ENCODE measurements around the gene LRRFIP2.
"Not testable (repeated sequence)": the region's sequence is repeated elsewhere in the genome, so short reads cannot be mapped to it uniquely, and the experiment has no call there.

The LRRFIP2 gene

DNA sequence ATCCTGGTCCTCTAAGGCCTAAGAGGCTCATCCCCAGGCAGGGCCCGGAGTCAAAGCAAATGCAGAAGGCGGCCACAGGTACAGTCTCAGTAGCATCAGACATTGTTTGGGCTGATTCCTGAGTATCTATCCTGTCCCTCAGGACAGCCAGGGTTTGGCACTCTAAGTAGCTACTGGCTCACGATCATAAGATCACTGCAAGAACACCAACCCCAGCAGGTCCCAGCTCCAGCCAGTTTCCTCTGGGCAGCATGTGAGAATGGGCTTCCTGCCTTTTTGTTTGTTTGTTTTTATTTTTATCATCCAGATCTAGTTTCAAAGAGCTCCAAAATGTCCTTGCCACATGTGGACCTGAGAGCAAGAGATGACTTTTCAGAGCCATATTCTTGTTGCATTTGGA lies 32.7 kb downstream of the LRRFIP2 start:
- DNase-seq = no peak

DNA sequence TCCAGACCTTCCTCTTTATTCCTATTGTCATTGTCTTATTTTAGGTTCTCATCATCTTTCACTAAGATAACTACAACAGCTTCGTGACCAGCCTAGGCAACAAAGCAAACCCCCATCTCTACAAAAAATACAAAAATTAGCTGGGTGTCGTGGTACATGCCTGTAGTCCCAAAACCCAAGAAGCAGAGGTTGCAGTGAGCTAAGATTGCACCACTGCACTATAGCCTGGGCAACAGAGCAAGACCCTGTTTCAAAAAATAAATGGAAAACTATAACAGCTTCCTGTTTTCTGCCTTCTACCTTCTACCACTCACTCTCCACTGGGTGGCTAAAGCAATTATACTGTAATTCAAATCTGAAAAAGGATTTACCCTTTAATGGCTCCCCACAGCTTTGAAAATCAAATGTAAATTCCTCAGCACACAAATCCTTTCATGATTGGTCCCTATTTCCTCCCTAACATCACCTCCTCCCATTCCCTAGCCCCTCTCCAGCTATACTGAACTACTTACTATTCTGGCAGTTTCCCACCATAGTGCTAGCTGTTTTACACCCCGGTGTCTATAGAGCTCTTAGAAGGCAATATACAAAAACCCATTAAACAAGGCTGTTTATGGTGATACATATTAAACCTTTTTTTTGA lies 33.4 kb downstream of the LRRFIP2 start:
- DNase-seq = no peak

DNA sequence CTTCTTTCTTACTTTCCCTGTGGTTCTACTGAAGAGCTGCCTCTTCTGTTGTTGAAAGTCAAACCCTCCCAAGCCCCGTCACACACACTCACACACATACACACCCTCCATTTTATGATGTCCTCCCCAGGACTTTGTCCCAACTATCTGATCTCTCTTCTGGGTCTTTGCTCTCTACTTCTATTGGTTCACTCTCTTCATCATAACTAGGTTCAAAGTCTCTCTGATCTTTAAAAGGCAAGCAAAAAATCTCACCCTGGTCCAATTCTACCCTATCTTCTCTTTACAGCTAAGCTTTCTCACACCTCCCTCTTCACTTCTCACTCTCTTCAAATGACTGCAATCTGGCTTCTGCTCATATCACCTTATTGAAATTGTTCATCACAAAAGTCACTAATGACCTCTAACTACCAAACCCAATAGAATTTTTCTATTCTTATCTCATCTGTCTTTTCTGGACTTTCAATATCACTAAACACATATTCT lies 34.8 kb downstream of the LRRFIP2 start:
- no peak for DNase-seq

DNA sequence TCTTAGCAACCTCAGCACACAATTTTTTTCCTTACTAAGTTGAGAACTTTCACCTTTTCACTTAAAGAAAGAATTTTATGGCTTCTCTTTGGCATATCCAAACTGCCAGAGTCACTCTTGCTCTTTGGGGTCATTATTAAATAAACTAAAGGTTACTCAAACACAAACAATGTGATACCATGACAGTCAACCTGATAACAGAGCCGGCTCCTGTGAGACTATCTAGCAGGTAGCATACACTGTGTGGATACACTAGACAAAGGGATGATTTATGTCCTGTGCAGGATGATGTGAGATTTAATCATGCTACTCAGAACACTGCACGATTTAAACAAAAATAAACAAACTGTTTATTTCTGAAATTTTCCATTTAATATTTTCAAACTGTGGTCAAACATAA lies 35.6 kb downstream of the LRRFIP2 start:
- DNase-seq = no peak

DNA sequence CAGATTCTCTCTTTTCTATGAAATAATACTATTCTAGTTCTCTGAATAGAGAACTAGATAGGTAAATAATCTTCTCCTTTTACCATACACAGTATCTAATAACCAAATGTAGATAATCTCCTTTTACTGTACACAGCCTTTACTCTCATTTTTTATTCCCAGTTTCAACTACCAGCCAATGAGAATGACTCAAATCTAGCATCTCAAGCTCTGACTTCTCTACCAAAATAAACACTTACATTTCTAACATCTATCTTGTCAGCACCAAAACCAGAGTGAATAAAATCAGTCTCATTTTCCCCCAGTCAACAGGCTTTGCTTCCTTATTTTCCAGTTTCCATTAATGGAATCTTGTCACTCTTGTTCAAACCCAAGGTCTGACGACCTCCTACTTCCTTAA lies 36.9 kb downstream of the LRRFIP2 start:
- DNase-seq = no peak

DNA sequence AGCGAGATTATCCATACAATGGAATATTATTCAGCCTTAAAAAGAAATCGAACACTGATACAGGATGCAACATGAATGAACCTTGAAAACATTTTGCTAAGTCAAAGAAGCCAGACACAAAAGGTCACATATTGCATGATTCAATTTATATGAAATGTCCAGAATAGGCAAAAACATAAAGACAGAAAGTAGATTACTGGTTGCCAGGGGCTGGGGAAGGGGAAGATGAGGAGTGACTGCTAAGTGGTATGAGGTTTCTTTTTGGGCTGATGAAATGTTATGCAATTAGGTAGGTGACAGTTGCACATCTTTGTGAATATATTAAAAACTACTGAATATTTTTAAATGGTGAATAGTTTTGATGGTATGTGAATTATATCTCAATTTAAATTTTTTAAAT lies 38.3 kb downstream of the LRRFIP2 start:
- DNase-seq = no peak

DNA sequence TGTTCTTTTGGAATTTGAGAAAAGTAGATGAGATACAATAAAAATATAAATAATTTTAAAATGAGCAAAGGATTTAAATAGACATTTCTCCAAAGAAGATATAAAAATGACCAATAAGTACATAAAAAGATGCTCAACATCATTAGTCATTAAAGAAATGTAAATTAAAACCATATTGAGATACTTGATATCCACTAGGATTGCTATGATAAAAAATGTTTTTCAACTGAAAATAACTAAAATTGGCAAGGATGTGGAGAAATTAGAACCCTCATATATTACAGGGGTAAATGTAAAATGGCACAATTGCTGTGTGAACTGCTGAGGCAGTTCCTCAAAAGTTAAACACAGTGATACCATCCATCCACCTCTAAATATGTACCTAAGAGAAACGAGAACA lies 38.8 kb downstream of the LRRFIP2 start:
- no peak for DNase-seq

DNA sequence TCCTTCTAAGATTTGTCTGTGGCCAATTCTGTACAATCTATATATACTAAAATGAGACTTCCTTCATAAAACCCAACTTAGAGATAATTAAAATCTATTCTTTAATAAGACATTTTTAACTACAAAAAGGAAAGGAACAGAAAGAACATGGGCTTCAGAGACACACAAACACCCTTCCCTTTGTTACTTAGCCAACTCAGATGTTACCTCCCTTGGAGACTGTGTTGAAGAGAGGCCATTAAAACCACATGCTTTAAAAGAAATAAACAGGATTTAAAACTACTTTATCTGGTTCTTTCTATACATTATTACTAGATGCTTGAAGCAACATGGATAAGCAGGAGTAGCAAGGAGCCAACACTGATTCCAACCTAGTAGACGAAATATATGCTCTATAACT lies 42.0 kb downstream of the LRRFIP2 start:
- DNase-seq = no peak

DNA sequence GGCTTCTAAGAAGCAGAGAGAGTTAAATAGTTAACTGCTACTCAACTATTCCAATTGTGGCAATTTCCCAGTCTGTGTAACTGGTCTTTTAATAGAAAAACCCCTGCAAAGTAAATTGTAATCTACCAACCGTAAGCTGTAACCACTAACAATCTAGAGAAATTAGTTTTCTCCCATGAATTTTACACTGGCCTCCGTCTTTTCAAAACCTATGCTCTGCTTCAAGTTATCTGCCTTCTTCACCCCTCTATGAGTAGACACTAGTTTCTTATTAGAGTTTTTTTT lies 42.6 kb downstream of the LRRFIP2 start:
- DNase-seq = no peak

DNA sequence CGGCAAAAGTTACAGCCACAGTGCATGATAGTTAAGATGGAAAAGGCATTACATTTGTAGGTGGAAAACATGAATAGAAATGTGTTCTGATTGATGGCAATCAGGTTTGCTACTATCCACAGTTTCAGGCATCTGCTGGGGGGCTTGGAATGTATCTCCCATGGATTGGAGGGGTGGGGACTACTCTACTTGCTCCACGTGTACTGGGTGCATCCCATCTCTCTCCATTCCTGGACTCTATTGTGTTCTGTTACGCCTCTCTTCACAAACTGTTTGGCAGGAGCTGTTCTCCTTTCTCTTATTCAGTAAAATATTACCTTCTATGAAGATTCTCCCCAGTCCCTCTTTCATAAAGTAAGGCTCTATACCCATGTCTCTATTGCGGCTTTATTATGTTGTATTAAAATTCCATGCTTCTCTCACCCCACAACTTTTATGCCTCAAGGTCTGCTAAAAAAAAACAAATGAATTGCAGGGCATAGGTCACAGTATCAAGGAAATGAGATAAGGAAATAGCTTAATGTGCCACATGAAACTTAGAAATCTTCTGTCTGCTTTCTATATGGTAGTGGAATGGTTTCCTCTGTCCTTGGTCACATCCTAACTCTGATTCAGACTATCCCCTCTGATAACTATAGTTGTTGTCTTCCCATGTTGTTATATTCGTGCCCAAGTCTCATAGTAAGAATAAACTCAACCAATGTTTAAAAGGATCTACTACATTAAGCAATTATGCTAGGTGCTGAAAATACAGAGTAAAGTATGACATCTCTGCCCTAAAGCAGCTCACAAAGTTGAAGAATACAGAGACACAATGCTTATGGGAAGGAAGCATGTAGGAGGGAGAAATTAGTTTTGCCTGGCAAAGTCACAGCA lies 43.2 kb downstream of the LRRFIP2 start:
- no peak for DNase-seq

DNA sequence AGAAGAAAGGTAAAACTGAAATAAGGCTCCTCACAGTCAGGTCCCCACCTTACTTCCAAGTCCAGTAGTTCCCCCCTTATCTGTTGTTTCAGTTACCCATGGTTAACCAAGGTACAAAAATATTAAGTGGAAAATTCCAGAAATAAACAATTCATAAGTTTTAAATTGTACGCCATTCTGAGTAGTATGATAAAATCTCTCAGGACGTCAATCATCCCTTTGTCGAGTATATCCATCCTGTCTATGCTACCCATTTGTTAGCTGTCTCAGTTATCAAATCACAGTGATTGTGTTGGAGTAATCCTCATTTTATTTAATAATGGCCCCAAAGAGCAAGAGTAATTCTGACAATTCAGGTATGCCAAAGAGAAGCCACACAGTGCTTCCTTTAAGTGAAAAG lies 43.9 kb downstream of the LRRFIP2 start:
- DNase-seq = no peak

DNA sequence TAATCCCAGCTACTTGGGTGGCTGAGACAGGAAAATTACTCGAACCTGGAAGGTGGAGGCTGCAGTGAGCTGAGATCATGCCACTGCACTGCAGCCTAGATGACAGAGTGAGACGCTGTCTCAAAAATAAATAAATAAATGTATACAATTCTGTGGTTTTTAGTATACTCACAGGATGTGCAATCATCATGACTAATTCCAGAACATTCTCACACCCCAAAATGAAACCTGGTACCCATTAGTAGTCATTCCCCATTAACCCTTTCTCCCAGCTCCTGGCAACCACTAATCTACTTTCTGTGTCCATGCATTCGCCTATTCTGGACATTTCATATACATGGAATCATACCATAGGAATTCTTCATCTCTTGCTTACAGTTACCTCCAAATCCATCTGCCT lies 44.5 kb downstream of the LRRFIP2 start:
- no peak for DNase-seq

DNA sequence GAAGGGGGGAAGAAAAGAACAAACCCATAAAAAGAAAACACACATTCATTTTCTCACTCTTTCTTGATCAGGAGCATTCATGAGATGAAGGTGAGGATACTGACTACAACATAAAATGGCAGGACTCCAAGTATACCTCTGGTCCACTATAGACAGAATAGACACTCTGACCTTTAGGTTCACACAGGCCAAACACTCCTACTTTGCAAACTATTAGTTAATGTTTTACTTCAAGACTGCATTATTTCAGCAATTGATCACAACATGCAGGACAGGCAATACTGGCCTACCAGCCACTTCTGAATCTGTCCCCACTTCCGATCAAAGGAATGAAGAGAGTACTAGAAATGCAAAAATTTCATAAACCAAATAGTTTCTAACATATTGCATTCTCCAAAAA lies 47.0 kb downstream of the LRRFIP2 start:
- no peak for DNase-seq

DNA sequence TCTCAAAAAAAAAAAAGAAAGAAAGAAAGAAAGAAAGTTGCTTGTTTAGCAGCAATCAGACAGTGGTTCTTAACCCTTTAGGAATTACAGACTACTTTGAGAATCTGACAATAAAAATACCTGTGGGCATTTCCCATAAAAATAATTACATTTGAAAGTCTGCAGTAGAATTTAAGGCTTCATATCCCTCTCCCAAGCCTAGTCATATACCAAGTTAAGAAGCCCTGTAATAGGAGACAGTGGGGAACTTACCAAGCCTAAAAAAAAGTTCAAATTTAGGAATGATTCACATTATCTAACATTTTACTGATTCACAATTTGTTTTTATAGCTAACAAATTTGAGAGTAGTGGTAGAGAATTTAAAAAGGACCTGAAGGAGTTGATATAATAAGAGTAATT lies 47.5 kb downstream of the LRRFIP2 start:
- DNase-seq = no peak

DNA sequence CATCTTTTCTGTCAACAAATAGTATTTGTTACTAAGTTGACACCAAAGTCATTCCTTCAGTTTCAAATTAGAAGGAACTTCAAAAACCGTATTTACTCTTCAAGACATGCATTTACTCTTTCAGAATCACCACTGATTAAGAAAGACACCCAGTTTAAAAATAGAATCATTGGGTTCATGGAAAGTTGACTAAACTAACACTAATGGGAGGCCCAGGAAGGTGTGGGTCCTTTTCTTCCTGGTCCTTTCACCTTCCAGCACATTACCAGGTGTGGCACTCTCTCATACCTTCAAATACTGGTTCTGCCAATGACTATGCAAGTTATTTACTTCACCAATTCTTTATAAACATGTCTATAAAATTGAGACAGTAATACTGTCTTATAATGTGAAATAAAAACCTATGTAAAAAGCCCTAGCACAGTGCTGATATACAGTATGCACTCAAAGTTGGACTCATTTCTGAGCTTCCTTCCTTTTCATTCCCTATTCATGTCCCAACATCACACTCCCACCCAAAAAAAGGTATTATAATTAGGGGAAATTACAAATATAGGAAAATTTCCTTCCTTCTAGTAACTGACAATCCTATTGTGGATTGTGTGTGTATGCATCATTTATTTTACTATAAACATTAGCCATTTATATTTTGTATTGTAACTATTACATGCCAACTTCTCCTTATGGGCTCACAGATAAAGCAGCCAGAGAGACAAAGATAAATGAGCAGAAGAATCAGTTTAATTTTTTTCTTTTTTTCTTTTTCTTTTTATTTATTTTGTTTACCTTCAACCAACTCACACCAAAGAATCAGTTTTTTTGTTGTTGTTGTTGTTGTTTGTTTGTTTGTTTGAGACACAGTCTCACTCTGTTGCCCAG lies 48.9 kb downstream of the LRRFIP2 start:
- no peak for DNase-seq

DNA sequence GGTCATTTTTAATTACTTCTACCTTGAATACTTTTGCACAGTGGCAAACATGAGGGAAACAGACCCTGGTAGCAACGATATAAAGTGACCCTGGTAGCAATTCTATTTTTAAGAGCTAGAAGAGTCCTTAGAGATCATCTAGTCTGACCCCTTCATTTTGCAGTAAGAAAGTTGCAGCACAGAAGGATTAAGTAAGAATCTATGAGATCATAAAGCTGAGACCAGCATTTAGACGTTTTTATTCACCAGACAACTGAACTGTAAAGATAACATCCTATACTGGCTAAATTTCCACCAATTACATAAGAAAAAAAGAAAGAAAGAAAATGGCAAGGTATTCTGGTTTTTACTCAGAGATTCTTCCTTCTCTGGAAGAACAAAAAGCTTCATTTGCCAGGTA lies 49.9 kb downstream of the LRRFIP2 start:
- no peak for DNase-seq

DNA sequence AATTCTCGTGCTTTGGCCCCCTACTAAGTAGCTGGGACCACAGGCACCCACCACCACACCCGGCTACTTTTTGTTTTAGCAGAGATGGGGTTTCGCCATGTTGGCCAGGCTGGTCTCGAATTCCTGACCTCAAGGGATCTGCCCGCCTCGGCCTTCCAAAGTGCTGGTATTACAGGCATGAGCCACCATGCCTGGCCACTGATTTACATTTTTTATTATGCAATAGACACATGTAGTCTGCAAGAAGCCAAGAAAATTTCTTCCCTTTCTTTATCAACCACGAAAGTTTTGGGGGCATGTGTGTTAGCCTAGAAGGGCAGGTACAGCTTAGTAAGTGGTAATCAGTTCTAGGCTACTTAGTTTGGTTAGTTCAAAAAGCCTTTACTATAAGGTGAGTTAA lies 51.1 kb downstream of the LRRFIP2 start:
- DNase-seq = no peak

DNA sequence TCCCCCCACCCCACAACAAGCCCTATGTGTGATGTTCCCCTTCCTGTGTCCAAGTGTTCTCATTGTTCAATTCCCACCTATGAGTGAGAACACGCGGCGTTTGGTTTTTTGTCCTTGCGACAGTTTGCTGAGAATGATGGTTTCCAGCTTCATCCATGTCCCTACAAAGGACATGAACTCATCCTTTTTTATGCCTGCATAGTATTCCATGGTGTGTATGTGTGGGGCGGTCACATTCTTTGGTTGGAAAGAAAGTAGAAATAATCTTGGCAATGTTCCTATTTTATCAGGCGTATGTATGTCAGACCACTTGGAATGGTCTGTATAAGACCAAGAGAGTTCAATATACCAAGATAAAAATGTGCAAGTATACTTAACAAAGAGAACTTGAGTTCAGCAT lies 52.3 kb downstream of the LRRFIP2 start:
- not testable (repeated sequence) for DNase-seq

DNA sequence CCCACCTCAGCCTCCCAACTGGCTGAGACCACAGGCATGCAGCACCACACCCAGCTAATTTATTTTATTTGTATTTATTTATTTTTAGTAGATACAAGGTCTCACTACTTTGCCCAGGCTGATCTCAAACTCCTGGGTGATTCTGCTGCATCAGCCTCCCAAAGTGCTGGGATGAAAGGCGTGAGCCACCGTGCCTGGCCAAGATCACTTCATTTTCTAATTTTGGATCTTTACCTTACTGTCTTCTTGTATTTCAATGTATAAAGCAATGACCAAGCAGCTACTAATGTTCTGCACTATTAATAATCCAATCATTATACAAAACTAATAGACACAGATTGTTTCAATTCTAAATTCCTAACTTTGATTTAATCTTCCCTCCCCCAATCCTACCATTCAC lies 56.2 kb downstream of the LRRFIP2 start:
- DNase-seq = no peak

DNA sequence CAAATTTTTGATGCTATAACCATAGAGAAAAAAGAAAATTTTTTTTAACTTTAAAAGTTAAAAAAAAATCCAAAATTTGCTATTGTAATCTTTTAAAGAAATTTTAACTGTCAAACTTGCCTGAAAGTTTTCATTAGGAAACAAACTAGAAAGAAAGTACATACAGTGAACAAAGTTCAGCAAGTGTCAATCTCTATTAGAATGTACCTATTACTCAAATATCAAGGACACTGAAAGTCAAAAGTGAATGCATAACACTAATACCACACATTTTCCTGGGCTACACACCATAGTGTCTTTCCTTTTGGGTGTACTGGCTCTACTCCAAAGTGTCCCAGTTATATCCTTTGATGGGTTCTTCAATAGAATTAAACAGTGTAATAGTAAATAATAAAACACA lies 56.8 kb downstream of the LRRFIP2 start:
- DNase-seq = no peak

DNA sequence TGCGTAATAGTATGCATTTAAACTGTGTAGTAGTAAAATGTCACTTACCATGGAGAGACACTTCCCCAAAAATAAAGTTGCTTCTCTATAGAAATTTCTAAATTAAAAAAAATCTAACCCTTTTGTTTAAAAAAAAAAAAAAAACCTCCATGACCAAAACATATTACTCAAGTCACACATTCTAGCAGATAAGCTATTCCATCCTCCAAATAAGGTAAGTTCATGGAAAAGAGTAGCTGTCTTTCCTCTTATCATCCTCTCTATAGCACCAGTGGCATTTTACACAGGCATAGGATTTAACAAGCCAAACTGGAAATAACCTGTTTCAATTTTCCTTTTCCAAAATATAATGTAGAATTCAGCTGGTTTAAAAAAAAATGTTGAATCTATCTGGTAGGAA lies 57.4 kb downstream of the LRRFIP2 start:
- no peak for DNase-seq

DNA sequence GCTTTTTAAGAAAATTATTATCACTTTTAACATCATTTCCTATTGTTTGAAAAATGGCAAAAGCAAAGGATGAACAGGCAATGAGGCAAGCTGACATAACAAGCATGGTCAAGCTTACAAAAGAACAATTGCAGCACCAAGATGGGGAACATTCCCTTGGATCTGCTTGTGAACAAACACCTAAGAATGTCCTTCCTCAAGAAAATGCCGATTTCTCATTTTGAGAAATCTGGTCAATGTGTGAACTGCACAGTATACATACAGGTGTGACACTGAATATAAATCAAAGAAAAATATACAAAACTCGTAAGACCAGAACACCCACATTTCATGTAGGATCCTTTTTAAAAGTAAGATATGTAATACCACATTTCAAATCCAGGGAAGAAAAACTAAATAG lies 58.9 kb downstream of the LRRFIP2 start:
- no peak for DNase-seq

DNA sequence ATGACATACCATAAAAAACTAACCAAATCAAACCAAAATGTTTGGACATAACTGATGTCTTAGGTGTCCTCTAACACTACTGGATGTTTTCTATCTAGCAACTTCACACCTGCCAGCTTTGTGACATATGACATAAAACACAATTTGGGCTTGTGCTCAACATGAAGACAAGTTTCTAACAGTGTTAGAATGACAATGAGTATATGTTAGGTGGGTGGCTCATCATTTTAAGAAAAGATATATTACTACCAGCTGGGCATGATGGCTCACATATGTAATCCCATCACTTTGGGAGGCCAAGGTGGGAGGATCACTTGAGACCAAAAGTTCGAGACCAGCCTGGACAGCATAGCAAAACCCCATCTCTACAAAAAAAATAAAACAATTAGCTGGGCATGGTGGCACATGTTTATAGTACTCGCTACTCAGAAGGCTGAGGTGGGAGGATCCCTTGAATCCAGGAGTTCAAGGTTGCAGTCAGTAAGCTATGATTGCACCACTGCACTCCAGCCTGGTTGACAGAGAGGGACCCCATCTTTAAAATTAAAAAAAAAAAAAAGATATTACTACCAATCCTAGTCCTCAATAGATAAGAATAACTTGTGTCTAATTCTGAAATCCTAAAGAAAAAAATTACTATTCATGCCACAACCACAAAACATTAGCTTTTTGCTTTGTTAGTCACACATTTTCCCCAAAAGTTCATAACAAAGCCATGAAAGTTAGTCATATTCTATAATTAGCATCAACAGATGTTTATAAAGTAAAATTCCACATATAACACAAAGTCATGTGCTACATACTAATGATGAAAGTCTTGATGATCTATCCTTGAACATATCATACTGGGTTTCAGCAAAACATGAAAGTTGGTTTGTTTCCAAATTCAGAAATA lies 59.9 kb downstream of the LRRFIP2 start:
- DNase-seq = no peak
